Activated CD8-positive, alpha-beta memory T cell treated with anti-CD3 and anti-CD28 coated beads, Interleukin-2, amount 50 U/mL, for 4 hours (primary cell): ENCODE data around the gene G2E3.

ENCODE experiments used
- DNase-seq: peaks from one replicate; pipeline ENCODE4 v3.0.0-alpha.2; 2020

G2E3 gene

DNA sequence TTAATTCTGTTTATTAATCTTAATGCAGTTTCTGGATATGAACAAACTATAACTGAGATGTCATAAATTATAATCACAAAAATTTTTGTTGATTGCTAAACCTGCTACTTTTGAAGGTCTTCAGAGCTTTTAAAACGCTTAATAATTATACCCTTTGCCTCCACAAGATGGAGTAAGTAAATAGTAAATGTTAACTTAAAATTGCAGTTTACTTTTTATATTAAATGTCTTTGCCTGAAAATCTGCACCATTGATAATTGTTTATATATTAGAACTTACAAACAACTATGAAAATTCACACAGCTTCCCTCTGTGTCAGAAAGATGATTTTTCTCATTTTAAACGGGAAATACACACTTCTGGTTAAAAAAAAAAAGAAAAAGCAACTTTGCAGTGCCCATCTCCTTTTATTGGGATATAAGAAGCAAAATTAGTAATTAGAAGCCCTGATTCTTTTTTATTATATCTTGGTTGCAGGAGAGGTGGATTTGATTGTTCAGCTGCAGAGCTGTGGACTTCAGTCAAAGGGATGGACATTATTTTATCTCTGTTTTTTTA is 98.7 kb downstream of the G2E3 start:
- no peak for DNase-seq

DNA sequence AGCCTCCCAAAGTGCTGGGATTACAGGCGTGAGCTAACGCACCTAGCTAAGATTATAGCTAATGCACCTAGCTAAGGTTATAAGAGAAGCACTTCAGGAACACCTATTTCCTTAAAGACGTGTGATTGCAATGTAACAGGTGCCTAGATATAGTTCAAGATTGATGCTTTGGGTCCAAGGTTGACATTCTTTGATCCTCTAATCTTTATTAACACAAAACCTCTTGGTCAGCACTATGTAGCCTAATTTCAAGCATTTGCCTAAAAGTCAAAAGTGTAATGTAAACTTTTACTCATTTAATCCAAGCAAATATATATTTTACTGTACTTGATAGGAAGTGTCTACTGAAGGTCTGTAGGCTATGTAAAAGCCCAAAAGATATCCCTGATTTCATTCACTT is 99.7 kb downstream of the G2E3 start:
- no peak for DNase-seq

DNA sequence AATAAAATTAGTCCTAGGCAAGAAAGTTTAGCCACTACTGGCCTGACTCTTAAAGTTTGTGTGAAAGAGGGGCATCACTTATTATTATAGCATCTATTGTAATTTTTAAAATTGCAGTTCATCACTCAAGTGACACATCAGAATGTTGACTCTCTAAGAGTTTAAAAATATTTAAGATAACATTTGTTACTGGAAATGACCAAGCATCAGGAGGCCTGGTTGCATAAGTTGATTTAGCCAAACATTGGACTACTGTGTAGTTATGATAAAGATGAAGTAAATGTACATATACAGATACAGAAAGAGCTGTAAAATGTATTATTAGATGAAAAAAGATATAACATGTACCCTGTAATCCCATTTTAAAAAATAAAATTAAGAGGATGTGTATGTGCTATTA is 110.6 kb downstream of the G2E3 start:
- DNase-seq: no peak
